GM18861 (cell line): ENCODE results near the gene CYTH2.

Source experiments
- ATAC-seq: cut with Tn5 transposase; IDR thresholded peaks from one replicate; pipeline ENCODE4 v1.9.1; 2021; ENCODE audit not compliant: unreplicated experiment

The CYTH2 gene

GRCh38 chr19:48492925-48493717, 24.0 kb downstream of the CYTH2 start:
- peak; percentile 49 for ATAC-seq

GRCh38 chr19:48493718-48494401, 24.7 kb downstream of the CYTH2 start:
- ATAC-seq = no peak

GRCh38 chr19:48495396-48495795, 26.2 kb downstream of the CYTH2 start:
- no peak for ATAC-seq

- ATAC-seq = no peak
Observed at GRCh38 chr19:48496959-48497727, 28.0 kb downstream of the CYTH2 start.

- no peak for ATAC-seq
Observed at GRCh38 chr19:48497728-48498594, 28.8 kb downstream of the CYTH2 start.

GRCh38 chr19:48498595-48499311, 29.6 kb downstream of the CYTH2 start:
- ATAC-seq = no peak

- ATAC-seq = no peak
Observed at GRCh38 chr19:48499316-48500090, 30.3 kb downstream of the CYTH2 start.

GRCh38 chr19:48500830-48501493, 31.8 kb downstream of the CYTH2 start:
- no peak for ATAC-seq

GRCh38 chr19:48501494-48502349, 32.6 kb downstream of the CYTH2 start:
- no peak for ATAC-seq

- no peak for ATAC-seq
Observed at GRCh38 chr19:48502350-48503018, 33.3 kb downstream of the CYTH2 start.

- no peak for ATAC-seq
Observed at GRCh38 chr19:48506138-48506733, 37.1 kb downstream of the CYTH2 start.

- no peak for ATAC-seq
Observed at GRCh38 chr19:48507911-48508439, 38.8 kb downstream of the CYTH2 start.

- ATAC-seq = no peak
Observed at GRCh38 chr19:48508729-48509411, 39.7 kb downstream of the CYTH2 start.

- no peak for ATAC-seq
Observed at GRCh38 chr19:48509467-48510194, 40.5 kb downstream of the CYTH2 start.
